Measurements from ENCODE around the gene FARP1.

- no peak for TF ChIP-seq CTCF (IDR thresholded peaks at IDR 0.05; ENCODE audit: insufficient read depth, low read depth, low read length)
- no peak for TF ChIP-seq EZH2 (IDR thresholded peaks at IDR 0.05; ENCODE audit: insufficient read depth, low read length)
These were observed 93.3 kb downstream of the FARP1 start for GRCh38 chr13:98236197-98236596.

All from astrocyte (in vitro differentiated cells and primary cell).